Ovary (tissue), 9 donors: ENCODE data around the gene EYS. TPM values are rescaled to one million over a fixed set of nuclear protein-coding genes. Genes with fewer than 3 reads are reported as not detected.
"Not testable (repeated sequence)": the region's sequence is repeated elsewhere in the genome, so short reads cannot be mapped to it uniquely, and the experiment has no call there.

ENCODE experiments used
- DNase-seq, 5 donors: peaks; one replicate each; pipeline ENCODE4 v3.0.0-alpha.2; 2019 to 2020
- H3K27ac ChIP-seq, 2 donors: fragments of 200-600 bp; one replicate each; pipeline versions ENCODE4 v1.5.1 to v1.8.0; 2019 to 2022
- H3K27me3 ChIP-seq: fragments of 200-600 bp; one replicate; pipeline ENCODE4 v1.8.0; 2022
- H3K36me3 ChIP-seq: fragments of 200-600 bp; sonication (generic); one replicate; pipeline ENCODE4 v1.5.1; 2019
- H3K4me1 ChIP-seq: one replicate; pipeline ENCODE4 v1.8.1; 2013; ENCODE audit warnings: mild to moderate bottlenecking, moderate library complexity; ENCODE audit not compliant: insufficient read depth
- H3K4me3 ChIP-seq: fragments of 200-600 bp; sonication (generic); one replicate; pipeline ENCODE4 v1.5.1; 2017
- H3K9me3 ChIP-seq, 2 donors: fragments of 200-600 bp in 1 of 2; sonication (generic) in 1 of 2; one replicate each; pipeline versions ENCODE4 v1.5.1 to v1.8.1; 2013 to 2019; ENCODE audit warnings: mild to moderate bottlenecking in 1 of 2, moderate library complexity in 1 of 2
- CTCF ChIP-seq, 3 donors: fragments of 450-650 bp in 2 of 3; fragments of 200-600 bp in 1 of 3; IDR thresholded peaks; one replicate each; pipeline versions ENCODE4 v1.5.1 to v1.8.0; 2016 to 2022; ENCODE audit warnings: antibody characterized with exemption in 3 of 3, mild to moderate bottlenecking in 1 of 3
- EP300 ChIP-seq: sonication (generic); formaldehyde crosslinking; IDR thresholded peaks from one replicate; pipeline ENCODE4 v1.6.1; 2017; ENCODE audit warnings: antibody characterized with exemption
- POLR2A ChIP-seq: fragments of 450-650 bp; IDR thresholded peaks from one replicate; pipeline ENCODE4 v1.6.1; 2017; ENCODE audit warnings: antibody characterized with exemption, mild to moderate bottlenecking, moderate library complexity
- WGBS, 3 donors: extraction: QIAGEN DNeasy Blood & Tissue Kit in 1 of 3; methylation state at CpG; one replicate each; pipeline versions ENCODE4 v1.1.5 to v1.1.7; 2013 to 2017; 5-methylcytosine and 5-hydroxymethylcytosine counted together
- intact Hi-C, 4 donors: fragments of 100-400 bp; cut with DNase I; formaldehyde crosslinking; loops; one replicate each; pipeline versions ENCODE4 v1.11.0 to v1.15.1; 2022 to 2023
- polyA plus RNA-seq, 2 donors: library from polyadenylated mRNA; stranded (reverse); fragments of 200-250 nt in 1 of 2; fragments of 350-450 nt in 1 of 2; fragmentation: Illumina TruSeq in 1 of 2; extraction: RNeasy Lipid Tissue Mini Kit (QIAGEN cat#74804) in 1 of 2; gene quantifications; one replicate each; pipeline ENCODE4 v1.2.3, GENCODE V29; 2013 to 2014
- total RNA-seq, 7 donors: library from RNA; depleted of rRNA in 2 of 7; stranded (reverse); fragments of >200 nt in 2 of 7; fragmentation: NEBNext Ultra II Directional in 3 of 7; extraction: Animal tissue kit (Norgen Biotek cat#: 25700) in 3 of 7; gene quantifications; one replicate each; pipeline versions ENCODE4 v1.1.0 to v1.2.4, GENCODE V29; 2016 to 2023
- donor health status: DM: no; HTN: no; CAD: no; lungs with moderate emphysema.
- donor health status: DM: no; HTN: no; CAD: no.
- donor health status: Bipolar disorder and iron deficiency.
- donor health status: DM: yes; HTN: yes; CAD: no.
- donor health status: DM: no; HTN: no; CAD: no.
- donor health status: DM: yes; HTN: yes; CAD: no.

EYS gene
- total and polyA plus RNA-seq, 9 donors: under 0.01 to 0.03 (median 0.01) TPM; not detected in 6

DNA sequence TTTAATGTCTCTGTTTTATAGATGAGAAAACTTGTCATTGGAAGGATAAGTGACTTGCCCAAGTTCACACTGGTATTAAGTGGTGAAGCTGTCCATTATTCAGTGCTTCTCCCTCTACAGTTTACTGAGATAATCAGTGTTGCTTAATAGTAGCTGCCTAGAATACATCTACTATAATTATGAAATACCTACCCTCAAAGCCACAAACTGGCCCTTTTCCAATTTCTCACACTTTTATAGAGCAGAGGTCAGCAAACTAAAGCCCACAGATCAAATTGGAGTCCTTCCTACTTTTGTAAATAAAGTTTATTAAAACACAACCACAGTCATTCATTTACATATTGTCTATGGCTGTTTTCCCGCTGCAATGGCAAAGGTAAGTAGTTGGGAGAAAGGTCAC, 73.5 kb downstream of the EYS start:
- intact Hi-C loops: no loop called here
- WGBS, 3 donors: 83 to 90% (median 88%) methylated on average over 1 of the region's 1 CpG
- Histone ChIP-seq H3K9me3 (no peaks in the 10 kb centered on the region), H3K4me1 (no peaks in the 10 kb centered on the region), H3K27ac (no peak overlapping the region), H3K36me3 (no peaks in the 10 kb centered on the region), H3K27me3 (no peaks in the 10 kb centered on the region), H3K4me3 (no peak overlapping the region)
- no peak for TF ChIP-seq CTCF (IDR thresholded peaks at IDR 0.05)
- no peak for TF ChIP-seq POLR2A
- no peak for DNase-seq

DNA sequence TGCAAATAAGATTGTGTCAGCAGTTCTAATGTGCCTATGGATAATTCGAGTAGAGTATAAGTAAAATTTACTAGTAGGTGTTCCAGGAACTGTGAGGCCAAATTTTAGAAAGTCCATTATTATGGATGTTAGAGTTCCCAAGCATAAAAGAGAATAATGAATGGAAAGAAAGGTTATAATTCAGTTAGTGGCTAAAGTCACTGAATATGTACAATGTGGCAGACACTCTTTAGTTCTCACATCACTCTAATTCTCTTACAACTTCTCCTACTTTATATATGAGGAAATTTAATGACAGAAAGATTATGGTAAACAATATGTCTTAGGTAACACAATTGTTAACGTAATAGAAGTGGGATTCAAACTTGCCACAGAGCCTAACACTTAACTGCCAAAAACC, 75.3 kb downstream of the EYS start:
- 75 to 80% (median 78%) methylated on average over 2 of the region's 2 CpGs for WGBS, 3 donors
- Histone ChIP-seq H3K27ac (no peak overlapping the region), H3K27me3 (no peaks in the 10 kb centered on the region), H3K36me3 (no peaks in the 10 kb centered on the region), H3K4me3 (no peak overlapping the region), H3K9me3 (no peaks in the 10 kb centered on the region), H3K4me1 (no peaks in the 10 kb centered on the region)
- intact Hi-C loops: no loop called here
- TF ChIP-seq CTCF (IDR thresholded peaks at IDR 0.05) (no peak), EP300 (no peak), POLR2A (no peak)
- no peak for DNase-seq

DNA sequence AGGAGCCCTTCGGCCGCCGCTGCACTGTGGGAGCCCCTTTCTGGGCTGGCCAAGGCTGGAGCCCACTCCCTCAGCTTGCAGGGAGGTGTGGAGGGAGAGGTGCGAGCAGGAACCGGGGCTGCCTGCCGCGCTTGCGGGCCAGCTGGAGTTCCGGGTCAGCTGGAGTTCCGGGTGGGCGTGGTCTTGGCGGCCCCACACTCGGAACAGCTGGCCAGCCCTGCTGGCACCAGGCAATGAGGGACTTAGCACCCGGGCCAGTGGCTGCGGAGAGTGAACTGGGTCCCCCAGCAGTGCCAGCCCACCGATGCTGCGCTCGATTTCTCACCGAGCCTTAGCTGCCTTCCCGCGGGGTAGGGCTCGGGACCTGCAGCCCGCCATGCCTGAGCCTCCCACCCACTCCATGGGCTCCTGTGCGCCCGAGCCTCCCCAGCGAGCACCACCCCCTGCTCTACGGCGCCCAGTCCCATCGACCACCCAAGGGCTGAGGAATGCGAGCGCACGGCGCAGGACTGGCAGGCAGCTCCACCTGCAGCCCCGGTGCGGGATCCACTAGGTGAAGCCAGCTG, 79.5 kb downstream of the EYS start:
- H3K4me1 ChIP-seq, H3K9me3 ChIP-seq, H3K27ac ChIP-seq, intact Hi-C loops, H3K4me3 ChIP-seq, H3K36me3 ChIP-seq, H3K27me3 ChIP-seq, DNase-seq: not testable (repeated sequence)
- 90 to 95% (median 91%) methylated on average over 23 to 33 of the region's 35 CpGs for WGBS, 3 donors

DNA sequence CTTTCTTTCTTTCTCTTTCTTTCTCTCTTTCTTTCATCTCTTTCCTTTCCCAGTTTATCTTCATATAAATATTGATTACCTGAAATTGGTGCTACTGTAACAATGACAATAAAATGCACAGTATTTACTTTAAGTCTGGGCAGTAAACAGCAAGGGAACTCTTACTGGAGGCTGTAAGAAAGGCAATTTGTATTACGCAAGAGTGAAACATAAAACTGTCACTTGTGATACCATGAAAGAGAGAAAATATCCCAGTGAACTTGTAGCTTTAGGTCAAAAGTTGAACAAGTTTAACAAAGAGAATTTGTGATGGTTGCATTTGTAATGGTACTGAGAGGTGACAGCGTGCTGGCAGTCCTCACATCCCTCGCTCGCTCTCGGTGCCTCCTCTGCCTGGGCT, 80.0 kb downstream of the EYS start:
- H3K36me3 ChIP-seq: no peaks in the 10 kb centered on the region
- H3K4me1 ChIP-seq: no peaks in the 10 kb centered on the region
- DNase-seq: no peak
- no peak overlapping the region for H3K4me3 ChIP-seq
- H3K9me3 ChIP-seq: no peaks in the 10 kb centered on the region
- TF ChIP-seq POLR2A: no peak
- TF ChIP-seq CTCF (IDR thresholded peaks at IDR 0.05): no peak
- TF ChIP-seq EP300: no peak
- no peaks in the 10 kb centered on the region for H3K27me3 ChIP-seq
- intact Hi-C loops: no loop called here
- H3K27ac ChIP-seq: no peak overlapping the region
- 83 to 92% (median 84%) methylated on average over 5 of the region's 5 CpGs for WGBS, 3 donors

DNA sequence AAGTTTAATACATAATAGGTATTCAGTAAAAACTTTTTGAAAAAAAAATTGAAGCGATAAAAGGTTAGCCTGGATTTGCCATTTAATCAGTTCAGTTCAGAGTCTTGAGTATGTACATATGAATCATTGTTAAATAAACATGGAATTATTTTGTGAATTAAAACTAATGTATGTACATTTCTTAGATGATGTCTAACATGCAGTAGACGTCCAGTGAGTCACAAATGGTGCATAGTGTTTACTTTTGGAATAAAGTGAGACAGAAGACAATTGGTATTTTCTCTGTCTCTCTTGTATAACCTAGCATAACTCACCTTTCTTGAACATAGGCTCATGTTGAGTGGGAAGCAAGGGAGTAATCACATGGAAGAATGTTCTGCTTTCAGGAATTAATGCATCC, 83.5 kb downstream of the EYS start:
- Histone ChIP-seq H3K9me3 (no peaks in the 10 kb centered on the region), H3K27ac (no peak overlapping the region), H3K36me3 (no peaks in the 10 kb centered on the region), H3K4me3 (no peak overlapping the region), H3K27me3 (no peaks in the 10 kb centered on the region), H3K4me1 (no peaks in the 10 kb centered on the region)
- no peak for TF ChIP-seq EP300
- TF ChIP-seq CTCF (IDR thresholded peaks at IDR 0.05): no peak
- no peak for TF ChIP-seq POLR2A
- intact Hi-C loops: no loop called here
- DNase-seq: no peak
- WGBS, 3 donors: 66 to 74% (median 71%) methylated on average over 2 of the region's 2 CpGs
